ENCODE results near the gene KIAA1549. TPM values are rescaled to one million over a fixed set of nuclear protein-coding genes. Genes with fewer than 3 reads are reported as not detected.
A peak's percentile ranks its signal among the peaks of the same experiment; 100 is the strongest.

KIAA1549 gene
- total RNA-seq, 1 experiment from 2014 or later: 18.7 TPM

- H3K36me3 Mint-ChIP-seq: no peaks in the 10 kb centered on the region
- no peak for TF ChIP-seq AR (CRISPR knock-in tag; IDR thresholded peaks at IDR 0.05)
- CTCF ChIA-PET: interaction anchor here (0.8 to 2.6 kb wide), 5 partner anchors 38 to 1225 kb away, joined by 3 to 8 read pairs (median 3); no protein-coding TSS in a partner anchor
- DNase-seq (ENCODE audit: low spot score) (no peak), ATAC-seq (no peak)
- H3K9me3 Mint-ChIP-seq: no peaks in the 10 kb centered on the region
- H3K4me1 Mint-ChIP-seq: peaks cover 54% of the 10 kb centered on the region
- POLR2A ChIA-PET: no interaction called here
- peaks cover 28% of the 10 kb centered on the region for H3K27me3 Mint-ChIP-seq (ENCODE audit: low read depth)
- H3K27ac Mint-ChIP-seq: no peak overlapping the region
- peak overlapping the region; percentile 83 for H3K4me3 Mint-ChIP-seq
Measured at GRCh38 chr7:138979988-138980562, 1.1 kb downstream of the KIAA1549 start.

GRCh38 chr7:138979226-138979979 lies 1.8 kb downstream of the KIAA1549 start:
- ChIA-PET CTCF (interaction anchor here (0.8 to 1.8 kb wide), 4 partner anchors 17 to 96 kb away, joined by 3 to 4 read pairs (median 3); no protein-coding TSS in a partner anchor), POLR2A (no interaction called here)
- Mint-ChIP-seq H3K27me3 (ENCODE audit: low read depth) (peaks cover 28% of the 10 kb centered on the region), H3K36me3 (no peaks in the 10 kb centered on the region), H3K27ac (no peak overlapping the region), H3K4me3 (peak overlapping the region; percentile 83), H3K4me1 (peaks cover 61% of the 10 kb centered on the region), H3K9me3 (no peaks in the 10 kb centered on the region)
- no peak for ATAC-seq
- TF ChIP-seq ZNF396 (CRISPR knock-in tag; IDR thresholded peaks at IDR 0.05; ENCODE audit: borderline replicate concordance) (no peak), GABPB1 (CRISPR knock-in tag; IDR thresholded peaks at IDR 0.05) (no peak), ETV6 (CRISPR knock-in tag; IDR thresholded peaks at IDR 0.05) (no peak), FOXP1 (CRISPR knock-in tag; IDR thresholded peaks at IDR 0.05; ENCODE audit: borderline replicate concordance) (no peak), NFE2L1 (CRISPR knock-in tag; IDR thresholded peaks at IDR 0.05) (no peak), IRF1 (CRISPR knock-in tag; IDR thresholded peaks at IDR 0.05) (no peak), MAX (CRISPR knock-in tag; IDR thresholded peaks at IDR 0.05) (no peak), SP1 (CRISPR knock-in tag; conservative IDR thresholded peaks at IDR 0.05) (no peak), RELA (CRISPR knock-in tag; IDR thresholded peaks at IDR 0.05; ENCODE audit: borderline replicate concordance) (no peak), MLX (CRISPR knock-in tag; IDR thresholded peaks at IDR 0.05) (no peak), NR2C2 (CRISPR knock-in tag; IDR thresholded peaks at IDR 0.05) (no peak), ZNF317 (CRISPR knock-in tag; IDR thresholded peaks at IDR 0.05; ENCODE audit: borderline replicate concordance, low read depth) (no peak), E2F1 (CRISPR knock-in tag; IDR thresholded peaks at IDR 0.05) (no peak), HMGA2 (CRISPR knock-in tag; IDR thresholded peaks at IDR 0.05) (no peak), CTCF (IDR thresholded peaks at IDR 0.05) (no peak)
- DNase-seq (ENCODE audit: low spot score): no peak

Data from WTC11 (cell line).